ENCODE results near the gene ADAM17.

- TF ChIP-seq CTCF (conservative IDR thresholded peaks at IDR 0.05 in 1 of 2, IDR thresholded peaks at IDR 0.05 in 1 of 2; ENCODE audit: extremely low read depth in 1 of 2, insufficient read depth in 1 of 2, low read depth in 1 of 2, low read length in 2 of 2): no peak
- no peak for TF ChIP-seq EZH2 (IDR thresholded peaks at IDR 0.05; ENCODE audit: borderline replicate concordance, low read length)
Measured at GRCh38 chr2:9462313-9462712, 93.3 kb downstream of the ADAM17 start.
